Measurements from ENCODE around the gene GAMT. TPM values are rescaled to one million over a fixed set of nuclear protein-coding genes. Genes with fewer than 3 reads are reported as not detected.

GAMT gene
- total RNA-seq, 2 donors from 2014 or later = 38.4 to 49.6 TPM

GRCh38 chr19:1354970-1355567 is 46.3 kb downstream of the GAMT start:
- Mint-ChIP-seq H3K27me3 (ENCODE audit: insufficient read depth) (no peaks in the 10 kb centered on the region), H3K4me1 (peaks cover 31% of the 10 kb centered on the region), H3K9me3 (no peaks in the 10 kb centered on the region), H3K4me3 (peak overlapping the region; percentile 77), H3K36me3 (ENCODE audit: low read depth) (peaks cover 37% of the 10 kb centered on the region), H3K27ac (no peak overlapping the region)
- whole genome bisulfite sequencing, 2 experiments (ENCODE audit: insufficient coverage in 1 of 2, insufficient read length in 1 of 2) = 0% methylated on average over 7 to 61 of the region's 61 CpGs
- no peak for DNase-seq
- TF ChIP-seq CTCF (conservative IDR thresholded peaks at IDR 0.05) = no peak
- Histone ChIP-seq H3K36me3 (ENCODE audit: control insufficient read depth, insufficient read depth, low read length) (peaks cover 32% of the 10 kb centered on the region), H3K4me1 (ENCODE audit: control insufficient read depth, insufficient read depth, low read length) (peaks cover 10% of the 10 kb centered on the region), H3K27ac (ENCODE audit: low read depth, low read length) (peak overlapping the region; percentile 38), H3K27me3 (ENCODE audit: control insufficient read depth, insufficient read depth, low read length, poor library complexity, severe bottlenecking) (no peaks in the 10 kb centered on the region), H3K9ac (ENCODE audit: extremely low read depth, low read length, poor library complexity, severe bottlenecking) (peak overlapping the region; percentile 49), H3K4me3 (ENCODE audit: low read length) (peak overlapping the region; percentile 88), H3K9me3 (ENCODE audit: control insufficient read depth, low read length) (no peaks in the 10 kb centered on the region)

- Mint-ChIP-seq H3K4me1 (peaks cover 27% of the 10 kb centered on the region), H3K36me3 (ENCODE audit: low read depth) (peaks cover 17% of the 10 kb centered on the region), H3K4me3 (no peak overlapping the region), H3K27ac (no peak overlapping the region), H3K27me3 (ENCODE audit: insufficient read depth) (no peaks in the 10 kb centered on the region), H3K9me3 (no peaks in the 10 kb centered on the region)
- TF ChIP-seq CTCF (conservative IDR thresholded peaks at IDR 0.05) = no peak
- Histone ChIP-seq H3K9ac (ENCODE audit: extremely low read depth, low read length, poor library complexity, severe bottlenecking) (no peak overlapping the region), H3K9me3 (ENCODE audit: control insufficient read depth, low read length) (no peaks in the 10 kb centered on the region), H3K4me3 (ENCODE audit: low read length) (no peak overlapping the region), H3K36me3 (ENCODE audit: control insufficient read depth, insufficient read depth, low read length) (peaks cover 13% of the 10 kb centered on the region), H3K27ac (ENCODE audit: low read depth, low read length) (no peak overlapping the region), H3K4me1 (ENCODE audit: control insufficient read depth, insufficient read depth, low read length) (peaks cover 10% of the 10 kb centered on the region), H3K27me3 (ENCODE audit: control insufficient read depth, insufficient read depth, low read length, poor library complexity, severe bottlenecking) (no peaks in the 10 kb centered on the region)
- 98 to 99% methylated on average over 6 to 9 of the region's 9 CpGs for WGBS, 2 experiments (ENCODE audit: insufficient coverage in 1 of 2, insufficient read length in 1 of 2)
- no peak for DNase-seq
Measured at GRCh38 chr19:1353144-1353543, 48.2 kb downstream of the GAMT start.

GRCh38 chr19:1351381-1351851 is 49.9 kb downstream of the GAMT start:
- TF ChIP-seq CTCF (conservative IDR thresholded peaks at IDR 0.05) = no peak
- Mint-ChIP-seq H3K4me3 (no peak overlapping the region), H3K4me1 (peaks cover 11% of the 10 kb centered on the region), H3K27ac (no peak overlapping the region), H3K36me3 (ENCODE audit: low read depth) (peaks cover 4% of the 10 kb centered on the region), H3K9me3 (no peaks in the 10 kb centered on the region), H3K27me3 (ENCODE audit: insufficient read depth) (no peaks in the 10 kb centered on the region)
- Histone ChIP-seq H3K9ac (ENCODE audit: extremely low read depth, low read length, poor library complexity, severe bottlenecking) (no peak overlapping the region), H3K4me1 (ENCODE audit: control insufficient read depth, insufficient read depth, low read length) (peaks cover 8% of the 10 kb centered on the region), H3K36me3 (ENCODE audit: control insufficient read depth, insufficient read depth, low read length) (peaks cover under 1% of the 10 kb centered on the region), H3K27me3 (ENCODE audit: control insufficient read depth, insufficient read depth, low read length, poor library complexity, severe bottlenecking) (no peaks in the 10 kb centered on the region), H3K27ac (ENCODE audit: low read depth, low read length) (peak overlapping the region; percentile 70), H3K4me3 (ENCODE audit: low read length) (no peak overlapping the region), H3K9me3 (ENCODE audit: control insufficient read depth, low read length) (no peaks in the 10 kb centered on the region)
- 93 to 94% methylated on average over 21 of the region's 21 CpGs for WGBS, 2 experiments (ENCODE audit: insufficient coverage in 1 of 2, insufficient read length in 1 of 2)
- DNase-seq = no peak

Measured in endodermal cell (in vitro differentiated cells).